ENCODE results near the gene HMGA1.

- TF ChIP-seq CTCF (conservative IDR thresholded peaks at IDR 0.05; ENCODE audit: low read length) (no peak), EZH2phosphoT487 (IDR thresholded peaks at IDR 0.05; ENCODE audit: borderline replicate concordance) (no peak)
Observed at GRCh38 chr6:34213772-34214171, 22.9 kb upstream of the HMGA1 start.

Measured in Loucy (cell line).